ENCODE results near the gene RETREG2.
"Not testable (repeated sequence)": the region's sequence is repeated elsewhere in the genome, so short reads cannot be mapped to it uniquely, and the experiment has no call there.

RETREG2 gene

GRCh38 chr2:219182331-219183150, 4.5 kb downstream of the RETREG2 start:
- no peak for DNase-seq (ENCODE audit: low read depth)
- no peak overlapping the region for H3K4me3 ChIP-seq (ENCODE audit: low read depth, low read length)

GRCh38 chr2:219183151-219183772, 5.2 kb downstream of the RETREG2 start:
- DNase-seq (ENCODE audit: low read depth) = no peak

GRCh38 chr2:219184121-219184520, 6.0 kb downstream of the RETREG2 start:
- DNase-seq (ENCODE audit: low read depth) = no peak
- no peak overlapping the region for H3K4me3 ChIP-seq (ENCODE audit: low read depth, low read length)

More at GRCh38 chr2:219183151-219183772, 5.2 kb downstream of the RETREG2 start:
- no peak overlapping the region for H3K4me3 ChIP-seq (ENCODE audit: low read depth, low read length)

GRCh38 chr2:219186754-219187456, 8.8 kb downstream of the RETREG2 start:
- H3K4me3 ChIP-seq (ENCODE audit: low read depth, low read length) = no peak overlapping the region
- no peak for DNase-seq (ENCODE audit: low read depth)

GRCh38 chr2:219197388-219197787, 19.3 kb downstream of the RETREG2 start:
- no peak overlapping the region for H3K4me3 ChIP-seq (ENCODE audit: low read depth, low read length)
- no peak for DNase-seq (ENCODE audit: low read depth)

- DNase-seq (ENCODE audit: low read depth) = no peak
- no peak overlapping the region for H3K4me3 ChIP-seq (ENCODE audit: low read depth, low read length)
Measured at GRCh38 chr2:219198974-219199373, 20.9 kb downstream of the RETREG2 start.

GRCh38 chr2:219199470-219200211, 21.6 kb downstream of the RETREG2 start:
- H3K4me3 ChIP-seq (ENCODE audit: low read depth, low read length) = no peak overlapping the region

GRCh38 chr2:219200502-219201326, 22.6 kb downstream of the RETREG2 start:
- not testable (repeated sequence) for DNase-seq (ENCODE audit: low read depth); H3K4me3 ChIP-seq (ENCODE audit: low read depth, low read length)

More at GRCh38 chr2:219199470-219200211, 21.6 kb downstream of the RETREG2 start:
- no peak for DNase-seq (ENCODE audit: low read depth)

GRCh38 chr2:219201331-219201730, 23.3 kb downstream of the RETREG2 start:
- not testable (repeated sequence) for H3K4me3 ChIP-seq (ENCODE audit: low read depth, low read length); DNase-seq (ENCODE audit: low read depth)

GRCh38 chr2:219204425-219205164, 26.5 kb downstream of the RETREG2 start:
- DNase-seq (ENCODE audit: low read depth) = no peak
- no peak overlapping the region for H3K4me3 ChIP-seq (ENCODE audit: low read depth, low read length)

GRCh38 chr2:219205165-219205538, 27.1 kb downstream of the RETREG2 start:
- DNase-seq (ENCODE audit: low read depth) = no peak
- H3K4me3 ChIP-seq (ENCODE audit: low read depth, low read length) = no peak overlapping the region

- H3K4me3 ChIP-seq (ENCODE audit: low read depth, low read length) = peak overlapping the region; percentile 64
- no peak for DNase-seq (ENCODE audit: low read depth)
Measured at GRCh38 chr2:219205981-219206327, 27.9 kb downstream of the RETREG2 start.

GRCh38 chr2:219206328-219207133, 28.5 kb downstream of the RETREG2 start, which contains the start of gene ZFAND2B:
ZFAND2B (plus strand) TSS chr2:219206782; CDS start chr2:219206988, 206 bp downstream.
- peak; percentile 67 for DNase-seq (ENCODE audit: low read depth)
- peak within 1 kb of the TSS; percentile 64 for H3K4me3 ChIP-seq (ENCODE audit: low read depth, low read length)

- no peak for DNase-seq (ENCODE audit: low read depth)
- H3K4me3 ChIP-seq (ENCODE audit: low read depth, low read length) = peak overlapping the region; percentile 64
Measured at GRCh38 chr2:219207134-219207883, 29.2 kb downstream of the RETREG2 start.

- no peak for DNase-seq (ENCODE audit: low read depth)
- H3K4me3 ChIP-seq (ENCODE audit: low read depth, low read length) = peak overlapping the region; percentile 64
Measured at GRCh38 chr2:219207884-219208740, 30.0 kb downstream of the RETREG2 start.
